DND-41 (cell line): ENCODE results near the gene STAB2.

Experiments used
- ATAC-seq: fragments of 200-7000 bp; cut with Tn5 transposase; 3 replicates; pipeline ENCODE4 v1.9.1; 2021; ENCODE audit warnings: low read depth; ENCODE audit not compliant: insufficient read depth
- DNase-seq: peaks from one replicate; pipeline ENCODE4 v3.0.0-alpha.2; 2020
- H2AFZ ChIP-seq: 2 replicates; pipeline ENCODE4 v1.6.0; 2012; ENCODE audit warnings: low read depth, low read length
- H3K27ac ChIP-seq: 2 replicates; pipeline ENCODE4 v1.5.1; 2012; ENCODE audit warnings: low read length, inconsistent platforms
- H3K27me3 ChIP-seq: fragments of 200-600 bp; sonication (generic); 2 replicates; pipeline ENCODE4 v1.6.0; 2012; ENCODE audit warnings: low read length, mild to moderate bottlenecking, inconsistent platforms; ENCODE audit not compliant: insufficient read depth, poor library complexity
- H3K36me3 ChIP-seq: 2 replicates; pipeline ENCODE4 v1.5.1; 2012; ENCODE audit warnings: low read length, inconsistent platforms; ENCODE audit not compliant: insufficient read depth
- H3K4me1 ChIP-seq: 2 replicates; pipeline ENCODE4 v1.5.1; 2012; ENCODE audit warnings: mild to moderate bottlenecking, low read length; ENCODE audit not compliant: insufficient read depth
- H3K4me2 ChIP-seq: 2 replicates; pipeline ENCODE4 v1.6.0; 2012; ENCODE audit warnings: mild to moderate bottlenecking, moderate library complexity, low read length, inconsistent platforms; ENCODE audit not compliant: insufficient read depth
- H3K4me3 ChIP-seq, 2 experiments: fragments of 200-600 bp in 1 of 2; shearing (Covaris generic) in 1 of 2; 2 replicates each; pipeline ENCODE4 v1.5.1; 2012 to 2016; ENCODE audit warnings: inconsistent platforms in 2 of 2, low read length in 2 of 2, mild to moderate bottlenecking in 2 of 2, low read depth in 1 of 2, moderate library complexity in 1 of 2
- H3K79me2 ChIP-seq: 2 replicates; pipeline ENCODE4 v1.6.0; 2012; ENCODE audit warnings: low read length, inconsistent platforms; ENCODE audit not compliant: insufficient read depth
- H3K9ac ChIP-seq: 2 replicates; pipeline ENCODE4 v1.6.0; 2012; ENCODE audit warnings: low read depth, mild to moderate bottlenecking, inconsistent platforms, low read length, moderate library complexity
- H3K9me3 ChIP-seq: 2 replicates; pipeline ENCODE4 v1.5.1; 2012; ENCODE audit warnings: low read length, moderate library complexity, mild to moderate bottlenecking, inconsistent platforms; ENCODE audit not compliant: insufficient read depth, severe bottlenecking
- H4K20me1 ChIP-seq: 2 replicates; pipeline ENCODE4 v1.6.0; 2012; ENCODE audit warnings: low read length; ENCODE audit not compliant: insufficient read depth
- CTCF ChIP-seq: IDR thresholded peaks from 2 replicates; pipeline ENCODE4 v1.5.1; 2012; ENCODE audit warnings: borderline replicate concordance, low read length, moderate library complexity, mild to moderate bottlenecking; ENCODE audit not compliant: poor library complexity, severe bottlenecking; ENCODE audit errors: extremely low read depth
- EZH2 ChIP-seq: IDR thresholded peaks from 3 replicates; pipeline ENCODE4 v1.6.1; 2012; ENCODE audit warnings: borderline replicate concordance, low read depth, mild to moderate bottlenecking, moderate library complexity, low read length, inconsistent platforms; ENCODE audit not compliant: severe bottlenecking

Gene STAB2

GRCh38 chr12:103786201-103786600 lies 199.1 kb downstream of the STAB2 start:
- Histone ChIP-seq H3K27me3 (peaks cover 8% of the 10 kb centered on the region), H3K79me2 (no peaks in the 10 kb centered on the region), H4K20me1 (no peaks in the 10 kb centered on the region), H3K9me3 (no peaks in the 10 kb centered on the region), H3K36me3 (no peaks in the 10 kb centered on the region), H3K27ac (no peak overlapping the region), H3K4me3 (no peak overlapping the region), H3K9ac (no peak overlapping the region), H3K4me1 (no peaks in the 10 kb centered on the region), H2AFZ (no peak overlapping the region), H3K4me2 (no peak overlapping the region)
- ATAC-seq (no peak), DNase-seq (no peak)
- TF ChIP-seq CTCF, result no peak

- ATAC-seq (no peak), DNase-seq (no peak)
- peaks cover 4% of the 10 kb centered on the region for H3K27me3 ChIP-seq
- TF ChIP-seq EZH2 (no peak), CTCF (no peak)
- no peaks in the 10 kb centered on the region for H3K79me2 ChIP-seq
- no peak overlapping the region for H3K9ac ChIP-seq
- no peak overlapping the region for H3K4me3 ChIP-seq
- H4K20me1 ChIP-seq, result no peaks in the 10 kb centered on the region
- H3K4me1 ChIP-seq, result no peaks in the 10 kb centered on the region
- H3K9me3 ChIP-seq, result no peaks in the 10 kb centered on the region
- no peak overlapping the region for H3K4me2 ChIP-seq
- H3K27ac ChIP-seq, result no peak overlapping the region
- H2AFZ ChIP-seq, result no peak overlapping the region
- no peaks in the 10 kb centered on the region for H3K36me3 ChIP-seq
These were observed 204.4 kb downstream of the STAB2 start for GRCh38 chr12:103791350-103791920.

GRCh38 chr12:103793046-103793445 lies 206.0 kb downstream of the STAB2 start:
- ATAC-seq, result no peak
- H3K36me3 ChIP-seq, result no peaks in the 10 kb centered on the region
- no peaks in the 10 kb centered on the region for H3K4me1 ChIP-seq
- no peaks in the 10 kb centered on the region for H4K20me1 ChIP-seq
- peaks cover 2% of the 10 kb centered on the region for H3K27me3 ChIP-seq
- no peak for TF ChIP-seq EZH2
- no peak for TF ChIP-seq CTCF
- H3K9ac ChIP-seq, result no peak overlapping the region
- H3K4me3 ChIP-seq, result no peak overlapping the region
- H3K27ac ChIP-seq, result no peak overlapping the region
- no peak overlapping the region for H3K4me2 ChIP-seq
- DNase-seq, result no peak
- H2AFZ ChIP-seq, result no peak overlapping the region
- H3K79me2 ChIP-seq, result no peaks in the 10 kb centered on the region
- no peaks in the 10 kb centered on the region for H3K9me3 ChIP-seq

GRCh38 chr12:103793512-103794045 lies 206.5 kb downstream of the STAB2 start:
- no peak for DNase-seq
- peaks cover 2% of the 10 kb centered on the region for H3K27me3 ChIP-seq
- no peak overlapping the region for H3K4me3 ChIP-seq
- no peaks in the 10 kb centered on the region for H3K9me3 ChIP-seq
- H3K9ac ChIP-seq, result no peak overlapping the region
- no peak for ATAC-seq
- no peaks in the 10 kb centered on the region for H3K79me2 ChIP-seq
- H2AFZ ChIP-seq, result no peak overlapping the region
- no peaks in the 10 kb centered on the region for H4K20me1 ChIP-seq
- no peaks in the 10 kb centered on the region for H3K36me3 ChIP-seq
- no peak overlapping the region for H3K27ac ChIP-seq
- H3K4me2 ChIP-seq, result no peak overlapping the region
- TF ChIP-seq EZH2 (no peak), CTCF (no peak)
- no peaks in the 10 kb centered on the region for H3K4me1 ChIP-seq
